Body of pancreas (tissue), 4 donors: ENCODE data around the gene OPALIN.

Source experiments
- POLR2A ChIP-seq, 3 donors: fragments of 450-650 bp; IDR thresholded peaks; one replicate each; pipeline ENCODE4 v1.6.1; 2016; ENCODE audit warnings: antibody characterized with exemption in 3 of 3, mild to moderate bottlenecking in 2 of 3
- TF ChIP-seq, protein P1 (sequence below), 7 experiments: fragments of 450-650 bp in 4 of 7; fragments of 200-600 bp in 3 of 7; sonication (generic) in 3 of 7; IDR thresholded peaks; one replicate each; pipeline ENCODE4 v1.5.1; 2016 to 2019; ENCODE audit warnings: antibody characterized with exemption in 7 of 7

DNA sequence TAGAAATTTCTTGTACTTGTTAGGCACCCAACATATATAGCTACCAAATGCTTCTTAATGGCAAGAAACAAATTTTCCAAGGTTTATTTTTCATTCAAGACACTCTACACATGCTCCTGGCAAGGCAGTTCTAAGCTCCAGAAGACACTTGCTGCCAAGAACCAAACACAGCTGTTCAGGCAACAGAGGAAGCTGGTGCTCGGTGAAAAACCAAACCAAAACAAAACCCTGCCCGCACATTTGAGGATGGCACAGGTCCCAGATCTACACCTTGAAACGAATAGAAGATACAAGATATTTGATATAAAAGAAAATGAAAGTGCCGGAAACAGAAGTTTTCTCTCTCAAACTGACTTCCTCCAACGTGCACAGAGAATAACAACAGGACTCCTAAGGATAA is 59.4 kb downstream of the OPALIN start:
- TF ChIP-seq, protein P1, sequence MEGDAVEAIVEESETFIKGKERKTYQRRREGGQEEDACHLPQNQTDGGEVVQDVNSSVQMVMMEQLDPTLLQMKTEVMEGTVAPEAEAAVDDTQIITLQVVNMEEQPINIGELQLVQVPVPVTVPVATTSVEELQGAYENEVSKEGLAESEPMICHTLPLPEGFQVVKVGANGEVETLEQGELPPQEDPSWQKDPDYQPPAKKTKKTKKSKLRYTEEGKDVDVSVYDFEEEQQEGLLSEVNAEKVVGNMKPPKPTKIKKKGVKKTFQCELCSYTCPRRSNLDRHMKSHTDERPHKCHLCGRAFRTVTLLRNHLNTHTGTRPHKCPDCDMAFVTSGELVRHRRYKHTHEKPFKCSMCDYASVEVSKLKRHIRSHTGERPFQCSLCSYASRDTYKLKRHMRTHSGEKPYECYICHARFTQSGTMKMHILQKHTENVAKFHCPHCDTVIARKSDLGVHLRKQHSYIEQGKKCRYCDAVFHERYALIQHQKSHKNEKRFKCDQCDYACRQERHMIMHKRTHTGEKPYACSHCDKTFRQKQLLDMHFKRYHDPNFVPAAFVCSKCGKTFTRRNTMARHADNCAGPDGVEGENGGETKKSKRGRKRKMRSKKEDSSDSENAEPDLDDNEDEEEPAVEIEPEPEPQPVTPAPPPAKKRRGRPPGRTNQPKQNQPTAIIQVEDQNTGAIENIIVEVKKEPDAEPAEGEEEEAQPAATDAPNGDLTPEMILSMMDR (IDR thresholded peaks at IDR 0.05) = no peak
- TF ChIP-seq POLR2A (IDR thresholded peaks at IDR 0.05) = no peak
